ENCODE measurements around the gene PDSS2. TPM values are rescaled to one million over a fixed set of nuclear protein-coding genes. Genes with fewer than 3 reads are reported as not detected.
"Not testable (repeated sequence)": the region's sequence is repeated elsewhere in the genome, so short reads cannot be mapped to it uniquely, and the experiment has no call there.

The PDSS2 gene
- polyA plus RNA-seq, 3 donors = 10.1 to 13.9 (median 13.3) TPM

GRCh38 chr6:107485157-107485556 lies 25.8 kb upstream of the PDSS2 start:
- Histone ChIP-seq H3K4me3 (replicated peaks in 1 of 3; ENCODE audit: low read depth in 2 of 3, low read length in 3 of 3) (no peak overlapping the region), H3K4me2 (replicated peaks; ENCODE audit: extremely low read depth, low read length, poor library complexity, severe bottlenecking) (no peak overlapping the region), H3K9me3 (replicated peaks in 1 of 2; ENCODE audit: control insufficient read depth in 1 of 2, insufficient read depth in 1 of 2, low read length in 2 of 2) (peaks cover 0 to 26% of the 10 kb centered on the region in 2 donors), H3K27me3 (ENCODE audit: control insufficient read depth in 2 of 2, insufficient read depth in 2 of 2, low read length in 2 of 2) (peaks cover 56 to 80% of the 10 kb centered on the region in 2 donors), H2AFZ (ENCODE audit: insufficient read depth, low read depth, low read length, poor library complexity, severe bottlenecking) (no peak overlapping the region), H3K36me3 (replicated peaks in 1 of 2; ENCODE audit: control insufficient read depth in 1 of 2, insufficient read depth in 2 of 2, low read length in 2 of 2) (no peaks in the 10 kb centered on the region), H3K4me1 (ENCODE audit: control insufficient read depth in 1 of 2, insufficient read depth in 2 of 2, low read length in 2 of 2) (peaks cover 13 to 19% of the 10 kb centered on the region in 2 donors), H3K27ac (ENCODE audit: low read depth in 1 of 2, low read length in 2 of 2) (no peak overlapping the region), H3K9ac (ENCODE audit: insufficient read depth, low read length, poor library complexity, severe bottlenecking) (no peak overlapping the region), H3K79me2 (ENCODE audit: insufficient read depth, low read length) (no peaks in the 10 kb centered on the region), H4K20me1 (ENCODE audit: insufficient read depth, low read length) (no peaks in the 10 kb centered on the region)
- Mint-ChIP-seq H3K36me3 (peaks cover 2 to 3% of the 10 kb centered on the region in 2 donors), H3K9me3 (peaks cover 0 to 13% (median 4%) of the 10 kb centered on the region in 7 donors), H3K27me3 (ENCODE audit: low read depth in 3 of 3) (peaks cover 56 to 81% (median 71%) of the 10 kb centered on the region in 3 donors), H3K4me1 (peaks cover 14% of the 10 kb centered on the region), H3K4me3 (peak overlapping the region in 1 of 2 donors; percentile 51), H3K27ac (no peak overlapping the region)
- intact Hi-C loops (cut with micrococcal nuclease) = no loop called here
- TF ChIP-seq, protein P1, sequence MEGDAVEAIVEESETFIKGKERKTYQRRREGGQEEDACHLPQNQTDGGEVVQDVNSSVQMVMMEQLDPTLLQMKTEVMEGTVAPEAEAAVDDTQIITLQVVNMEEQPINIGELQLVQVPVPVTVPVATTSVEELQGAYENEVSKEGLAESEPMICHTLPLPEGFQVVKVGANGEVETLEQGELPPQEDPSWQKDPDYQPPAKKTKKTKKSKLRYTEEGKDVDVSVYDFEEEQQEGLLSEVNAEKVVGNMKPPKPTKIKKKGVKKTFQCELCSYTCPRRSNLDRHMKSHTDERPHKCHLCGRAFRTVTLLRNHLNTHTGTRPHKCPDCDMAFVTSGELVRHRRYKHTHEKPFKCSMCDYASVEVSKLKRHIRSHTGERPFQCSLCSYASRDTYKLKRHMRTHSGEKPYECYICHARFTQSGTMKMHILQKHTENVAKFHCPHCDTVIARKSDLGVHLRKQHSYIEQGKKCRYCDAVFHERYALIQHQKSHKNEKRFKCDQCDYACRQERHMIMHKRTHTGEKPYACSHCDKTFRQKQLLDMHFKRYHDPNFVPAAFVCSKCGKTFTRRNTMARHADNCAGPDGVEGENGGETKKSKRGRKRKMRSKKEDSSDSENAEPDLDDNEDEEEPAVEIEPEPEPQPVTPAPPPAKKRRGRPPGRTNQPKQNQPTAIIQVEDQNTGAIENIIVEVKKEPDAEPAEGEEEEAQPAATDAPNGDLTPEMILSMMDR (IDR thresholded peaks at IDR 0.05) = no peak
- no peak for DNase-seq
- no CpG with 5 or more reads among the region's 4 CpGs for WGBS (ENCODE audit: insufficient coverage)

DNA sequence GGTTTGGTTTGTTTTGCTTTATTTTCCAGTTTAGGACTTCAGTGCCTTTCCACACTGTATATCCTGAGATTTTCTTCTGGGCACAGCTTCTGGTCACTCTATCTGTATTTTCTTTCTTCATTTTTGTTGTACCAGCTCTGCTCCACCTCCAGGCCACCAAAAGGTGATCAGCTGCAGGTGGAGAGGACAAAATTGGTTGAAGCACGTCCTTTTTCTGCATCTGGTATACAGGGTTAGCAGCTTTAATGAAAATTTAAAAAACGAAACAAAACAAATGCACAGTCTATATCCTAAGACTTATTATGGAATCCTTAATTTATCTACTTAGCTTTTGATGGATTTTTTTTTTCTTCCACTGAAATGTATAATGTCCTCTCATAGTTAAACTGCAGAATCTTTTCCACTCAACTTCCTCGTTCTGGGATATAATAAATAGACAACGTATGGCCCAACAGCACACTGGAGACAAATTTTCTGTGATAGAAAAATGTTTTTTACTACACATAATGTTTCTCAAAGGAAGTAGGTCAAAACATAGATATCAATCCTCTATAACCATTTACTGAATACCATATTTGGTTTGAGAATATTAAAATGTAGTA lies 19.8 kb upstream of the PDSS2 start:
- H3K4me1 ChIP-seq (ENCODE audit: control insufficient read depth in 1 of 2, insufficient read depth in 2 of 2, low read length in 2 of 2) = no peaks in the 10 kb centered on the region
- no peak overlapping the region for H3K4me3 Mint-ChIP-seq
- H3K36me3 ChIP-seq (replicated peaks in 1 of 2; ENCODE audit: control insufficient read depth in 1 of 2, insufficient read depth in 2 of 2, low read length in 2 of 2) = no peaks in the 10 kb centered on the region
- no peak overlapping the region for H3K9ac ChIP-seq (ENCODE audit: insufficient read depth, low read length, poor library complexity, severe bottlenecking)
- no peaks in the 10 kb centered on the region for H3K9me3 ChIP-seq (replicated peaks in 1 of 2; ENCODE audit: control insufficient read depth in 1 of 2, insufficient read depth in 1 of 2, low read length in 2 of 2)
- H3K27ac ChIP-seq (ENCODE audit: low read depth in 1 of 2, low read length in 2 of 2) = no peak overlapping the region
- no peak overlapping the region for H3K4me2 ChIP-seq (replicated peaks; ENCODE audit: extremely low read depth, low read length, poor library complexity, severe bottlenecking)
- no peaks in the 10 kb centered on the region for H3K4me1 Mint-ChIP-seq
- no peaks in the 10 kb centered on the region for H3K36me3 Mint-ChIP-seq
- H3K27me3 ChIP-seq (ENCODE audit: control insufficient read depth in 2 of 2, insufficient read depth in 2 of 2, low read length in 2 of 2) = peaks cover 18 to 41% of the 10 kb centered on the region in 2 donors
- DNase-seq = no peak
- TF ChIP-seq, protein P1 (IDR thresholded peaks at IDR 0.05) = no peak
- no peak overlapping the region for H3K4me3 ChIP-seq (replicated peaks in 1 of 3; ENCODE audit: low read depth in 2 of 3, low read length in 3 of 3)
- H3K9me3 Mint-ChIP-seq = peaks cover 0 to 3% (median 0%) of the 10 kb centered on the region in 7 donors
- intact Hi-C loops (cut with micrococcal nuclease) = no loop called here
- WGBS (ENCODE audit: insufficient coverage) = no CpG with 5 or more reads among the region's 4 CpGs
- H3K27me3 Mint-ChIP-seq (ENCODE audit: low read depth in 3 of 3) = peaks cover 20 to 45% (median 33%) of the 10 kb centered on the region in 3 donors
- H3K79me2 ChIP-seq (ENCODE audit: insufficient read depth, low read length) = no peaks in the 10 kb centered on the region
- no peak overlapping the region for H2AFZ ChIP-seq (ENCODE audit: insufficient read depth, low read depth, low read length, poor library complexity, severe bottlenecking)
- no peak overlapping the region for H3K27ac Mint-ChIP-seq
- no peaks in the 10 kb centered on the region for H4K20me1 ChIP-seq (ENCODE audit: insufficient read depth, low read length)

GRCh38 chr6:107475826-107476225 lies 16.5 kb upstream of the PDSS2 start:
- H3K36me3 ChIP-seq (replicated peaks in 1 of 2; ENCODE audit: control insufficient read depth in 1 of 2, insufficient read depth in 2 of 2, low read length in 2 of 2); H3K4me3 ChIP-seq (replicated peaks in 1 of 3; ENCODE audit: low read depth in 2 of 3, low read length in 3 of 3); H2AFZ ChIP-seq (ENCODE audit: insufficient read depth, low read depth, low read length, poor library complexity, severe bottlenecking); H3K27ac Mint-ChIP-seq; H4K20me1 ChIP-seq (ENCODE audit: insufficient read depth, low read length); H3K36me3 Mint-ChIP-seq; DNase-seq; H3K4me1 ChIP-seq (ENCODE audit: control insufficient read depth in 1 of 2, insufficient read depth in 2 of 2, low read length in 2 of 2); H3K9me3 ChIP-seq (replicated peaks in 1 of 2; ENCODE audit: control insufficient read depth in 1 of 2, insufficient read depth in 1 of 2, low read length in 2 of 2); H3K4me1 Mint-ChIP-seq; H3K9me3 Mint-ChIP-seq; H3K4me2 ChIP-seq (replicated peaks; ENCODE audit: extremely low read depth, low read length, poor library complexity, severe bottlenecking); H3K9ac ChIP-seq (ENCODE audit: insufficient read depth, low read length, poor library complexity, severe bottlenecking); H3K79me2 ChIP-seq (ENCODE audit: insufficient read depth, low read length); H3K27ac ChIP-seq (ENCODE audit: low read depth in 1 of 2, low read length in 2 of 2); H3K4me3 Mint-ChIP-seq; intact Hi-C loops (cut with micrococcal nuclease): not testable (repeated sequence)
- WGBS (ENCODE audit: insufficient coverage) = no CpG with 5 or more reads among the region's 3 CpGs
- H3K27me3 Mint-ChIP-seq (ENCODE audit: low read depth in 3 of 3) = peaks cover 16 to 30% (median 21%) of the 10 kb centered on the region in 3 donors
- H3K27me3 ChIP-seq (ENCODE audit: control insufficient read depth in 2 of 2, insufficient read depth in 2 of 2, low read length in 2 of 2) = peaks cover 13 to 24% of the 10 kb centered on the region in 2 donors
